ENCODE results near the gene GNGT2.
"Not testable (repeated sequence)": the region's sequence is repeated elsewhere in the genome, so short reads cannot be mapped to it uniquely, and the experiment has no call there.

Gene GNGT2

GRCh38 chr17:49203796-49204195 is 6.6 kb downstream of the GNGT2 start:
- no peak for DNase-seq

GRCh38 chr17:49201481-49201927 is 8.9 kb downstream of the GNGT2 start:
- DNase-seq = no peak

GRCh38 chr17:49200423-49201083 is 9.8 kb downstream of the GNGT2 start:
- no peak for DNase-seq

- no peak for DNase-seq
Measured at GRCh38 chr17:49198211-49198610, 12.2 kb downstream of the GNGT2 start.

GRCh38 chr17:49197346-49197998 is 12.9 kb downstream of the GNGT2 start:
- no peak for DNase-seq

GRCh38 chr17:49196520-49196919 is 13.9 kb downstream of the GNGT2 start:
- no peak for DNase-seq

GRCh38 chr17:49195751-49196150 is 14.6 kb downstream of the GNGT2 start:
- no peak for DNase-seq

GRCh38 chr17:49194297-49194607 is 16.1 kb downstream of the GNGT2 start:
- no peak for DNase-seq

- peak; percentile 23 for DNase-seq
Measured at GRCh38 chr17:49193513-49194296, 16.7 kb downstream of the GNGT2 start.

- DNase-seq = peak; percentile 91
Measured at GRCh38 chr17:49191917-49192741, 18.2 kb downstream of the GNGT2 start.

GRCh38 chr17:49191409-49191916 is 18.9 kb downstream of the GNGT2 start:
- DNase-seq = no peak

GRCh38 chr17:49190932-49191331 is 19.4 kb downstream of the GNGT2 start:
- DNase-seq = no peak

- DNase-seq = no peak
Measured at GRCh38 chr17:49187301-49187700, 23.1 kb downstream of the GNGT2 start.

GRCh38 chr17:49185381-49185780 is 25.0 kb downstream of the GNGT2 start:
- not testable (repeated sequence) for DNase-seq

GRCh38 chr17:49184522-49184921 is 25.9 kb downstream of the GNGT2 start:
- not testable (repeated sequence) for DNase-seq

- DNase-seq = no peak
Measured at GRCh38 chr17:49183801-49184200, 26.6 kb downstream of the GNGT2 start.

GRCh38 chr17:49183341-49183740 is 27.0 kb downstream of the GNGT2 start:
- no peak for DNase-seq

- no peak for DNase-seq
Measured at GRCh38 chr17:49180998-49181635, 29.3 kb downstream of the GNGT2 start.

- peak; percentile 71 for DNase-seq
Measured at GRCh38 chr17:49180303-49180702, 30.1 kb downstream of the GNGT2 start.

- not testable (repeated sequence) for DNase-seq
Measured at GRCh38 chr17:49175978-49176377, 34.4 kb downstream of the GNGT2 start.

- DNase-seq = not testable (repeated sequence)
Measured at GRCh38 chr17:49170711-49171110, 39.7 kb downstream of the GNGT2 start.

- DNase-seq = no peak
Measured at GRCh38 chr17:49170216-49170615, 40.2 kb downstream of the GNGT2 start.
